Neuronal stem cell (in vitro differentiated cells): ENCODE data around the gene ATP5ME.

Experiments used
- DNase-seq: peaks from one replicate; pipeline ENCODE4 v3.0.0-alpha.2; 2013; ENCODE audit warnings: low spot score
- H2AFZ ChIP-seq: one replicate; pipeline ENCODE4 v1.6.1; 2013; ENCODE audit warnings: mild to moderate bottlenecking, low read length, inconsistent platforms
- H2AK5ac ChIP-seq: 2 replicates; pipeline ENCODE4 v1.6.1; 2013; ENCODE audit warnings: low read depth, mild to moderate bottlenecking, inconsistent platforms, low read length, moderate library complexity, mixed read lengths
- H2BK120ac ChIP-seq: 2 replicates; pipeline ENCODE4 v1.6.1; 2013; ENCODE audit warnings: low read depth, mild to moderate bottlenecking, inconsistent platforms, low read length, moderate library complexity, mixed read lengths
- H2BK12ac ChIP-seq: one replicate; pipeline ENCODE4 v1.6.1; 2013; ENCODE audit warnings: low read length, inconsistent platforms
- H2BK15ac ChIP-seq: 2 replicates; pipeline ENCODE4 v1.6.1; 2013; ENCODE audit warnings: mild to moderate bottlenecking, low read length, inconsistent platforms, mixed read lengths
- H2BK5ac ChIP-seq: one replicate; pipeline ENCODE4 v1.6.1; 2013; ENCODE audit warnings: inconsistent platforms, mild to moderate bottlenecking, low read length, moderate library complexity
- H3K14ac ChIP-seq: one replicate; pipeline ENCODE4 v1.6.1; 2013; ENCODE audit warnings: low read length, inconsistent platforms
- H3K18ac ChIP-seq: 2 replicates; pipeline ENCODE4 v1.6.1; 2013; ENCODE audit warnings: low read length, inconsistent platforms
- H3K23ac ChIP-seq: 2 replicates; pipeline ENCODE4 v1.6.1; 2013; ENCODE audit warnings: low read depth, mild to moderate bottlenecking, mixed read lengths, low read length, inconsistent platforms; ENCODE audit not compliant: poor library complexity
- H3K27ac ChIP-seq: replicated peaks from 3 replicates; pipeline ENCODE4 v1.5.1; 2013; ENCODE audit warnings: low read length, inconsistent platforms
- H3K27me3 ChIP-seq, 3 experiments: 2 replicates each; pipeline ENCODE4 v1.6.1; 2013; ENCODE audit warnings: low read length in 3 of 3, mild to moderate bottlenecking in 2 of 3, inconsistent platforms in 1 of 3, low read depth in 1 of 3, mixed read lengths in 1 of 3, moderate library complexity in 1 of 3; ENCODE audit not compliant: control insufficient read depth in 3 of 3, insufficient read depth in 3 of 3
- H3K36me3 ChIP-seq, 2 donors: replicated peaks in 1 of 2; 2 replicates each; pipeline ENCODE4 v1.6.1; 2013; ENCODE audit warnings: low read length in 2 of 2; ENCODE audit not compliant: control insufficient read depth in 2 of 2, insufficient read depth in 2 of 2
- H3K4ac ChIP-seq: 2 replicates; pipeline ENCODE4 v1.6.1; 2013; ENCODE audit warnings: inconsistent platforms, mild to moderate bottlenecking, low read length, moderate library complexity
- H3K4me1 ChIP-seq, 2 donors: 1 replicate in 1 of 2; 2 replicates in 1 of 2; pipeline ENCODE4 v1.6.1; 2013; ENCODE audit warnings: low read length in 2 of 2, low read depth in 1 of 2; ENCODE audit not compliant: control insufficient read depth in 2 of 2, insufficient read depth in 1 of 2
- H3K4me2 ChIP-seq: one replicate; pipeline ENCODE4 v1.6.1; 2013; ENCODE audit warnings: mild to moderate bottlenecking, low read length, inconsistent platforms; ENCODE audit not compliant: insufficient read depth, poor library complexity, severe bottlenecking
- H3K4me3 ChIP-seq, 2 donors: 2 replicates each; pipeline ENCODE4 v1.5.1; 2013; ENCODE audit warnings: low read length in 2 of 2, mild to moderate bottlenecking in 2 of 2, inconsistent platforms in 1 of 2, moderate library complexity in 1 of 2
- H3K79me1 ChIP-seq: one replicate; pipeline ENCODE4 v1.6.1; 2013; ENCODE audit warnings: low read depth, mild to moderate bottlenecking, inconsistent platforms, low read length, moderate library complexity
- H3K9ac ChIP-seq: one replicate; pipeline ENCODE4 v1.6.1; 2013; ENCODE audit warnings: mild to moderate bottlenecking, low read depth, low read length, inconsistent platforms; ENCODE audit not compliant: poor library complexity
- H3K9me3 ChIP-seq, 2 donors: replicated peaks in 1 of 2; 2 replicates each; pipeline versions ENCODE3 to v1.6.1; 2013; ENCODE audit warnings: low read length in 2 of 2, mild to moderate bottlenecking in 2 of 2, inconsistent platforms in 1 of 2, low read depth in 1 of 2, mixed read lengths in 1 of 2, moderate library complexity in 1 of 2; ENCODE audit not compliant: control insufficient read depth in 2 of 2, insufficient read depth in 1 of 2
- H4K8ac ChIP-seq: one replicate; pipeline ENCODE4 v1.6.1; 2013; ENCODE audit warnings: low read depth, mild to moderate bottlenecking, inconsistent platforms, low read length, moderate library complexity
- H4K91ac ChIP-seq: one replicate; pipeline ENCODE4 v1.6.1; 2013; ENCODE audit warnings: low read length, low read depth, mild to moderate bottlenecking, inconsistent platforms; ENCODE audit not compliant: poor library complexity
- WGBS, 2 donors: extraction: QIAGEN DNeasy Blood & Tissue Kit; methylation state at CpG; one replicate each; pipeline ENCODE4 v1.1.7; 2013; ENCODE audit warnings: missing lambda C conversion rate in 2 of 2, mixed read lengths in 1 of 2; ENCODE audit not compliant: insufficient read length in 2 of 2, insufficient replicate concordance in 1 of 2; ENCODE audit errors: extremely low coverage in 2 of 2; 5-methylcytosine and 5-hydroxymethylcytosine counted together

Gene ATP5ME

GRCh38 chr4:703336-704197, 29.5 kb upstream of the ATP5ME start:
- Histone ChIP-seq H3K4me1 (peaks cover 9 to 12% of the 10 kb centered on the region in 2 donors), H2AFZ (no peak overlapping the region), H3K27ac (no peak overlapping the region), H4K8ac (no peak overlapping the region), H3K18ac (no peak overlapping the region), H3K27me3 (peaks cover 0 to 2% (median 0%) of the 10 kb centered on the region in 3 experiments), H3K4me2 (no peak overlapping the region), H2BK15ac (no peak overlapping the region), H3K9me3 (peaks cover 0 to 9% of the 10 kb centered on the region in 2 donors), H2BK12ac (peak overlapping the region; percentile 10), H2BK5ac (peak overlapping the region; percentile 50), H3K4ac (no peak overlapping the region), H3K79me1 (peaks cover 9% of the 10 kb centered on the region), H3K14ac (peak overlapping the region; percentile 56), H3K4me3 (no peak overlapping the region), H4K91ac (no peak overlapping the region), H3K36me3 (peaks cover 2 to 6% of the 10 kb centered on the region in 2 donors), H2AK5ac (peak overlapping the region; percentile 82), H2BK120ac (no peak overlapping the region), H3K9ac (no peak overlapping the region), H3K23ac (peak overlapping the region; percentile 65)
- no peak for DNase-seq
- no CpG with 5 or more reads among the region's 10 CpGs for WGBS, 2 donors

- no peak overlapping the region for H2BK5ac ChIP-seq
- peaks cover 7 to 12% of the 10 kb centered on the region in 2 donors for H3K4me1 ChIP-seq
- H3K9ac ChIP-seq, result no peak overlapping the region
- no peak overlapping the region for H3K14ac ChIP-seq
- H3K4me2 ChIP-seq, result no peak overlapping the region
- WGBS, 2 donors, result no CpG with 5 or more reads among the region's 7 CpGs
- H2BK15ac ChIP-seq, result no peak overlapping the region
- peaks cover 0 to 2% of the 10 kb centered on the region in 2 donors for H3K9me3 ChIP-seq
- peak overlapping the region in 1 of 2 donors; percentile 16 for H3K4me3 ChIP-seq
- H3K79me1 ChIP-seq, result peaks cover 4% of the 10 kb centered on the region
- H2AFZ ChIP-seq, result peak overlapping the region; percentile 7
- no peak overlapping the region for H2AK5ac ChIP-seq
- no peak overlapping the region for H4K8ac ChIP-seq
- no peaks in the 10 kb centered on the region for H3K36me3 ChIP-seq
- no peak overlapping the region for H3K23ac ChIP-seq
- DNase-seq, result no peak
- peaks cover 0 to 2% (median 0%) of the 10 kb centered on the region in 3 experiments for H3K27me3 ChIP-seq
- H3K18ac ChIP-seq, result no peak overlapping the region
- H2BK120ac ChIP-seq, result no peak overlapping the region
- H2BK12ac ChIP-seq, result no peak overlapping the region
- no peak overlapping the region for H3K4ac ChIP-seq
- no peak overlapping the region for H3K27ac ChIP-seq
- no peak overlapping the region for H4K91ac ChIP-seq
These were observed 28.6 kb upstream of the ATP5ME start for GRCh38 chr4:702618-703048.

DNA sequence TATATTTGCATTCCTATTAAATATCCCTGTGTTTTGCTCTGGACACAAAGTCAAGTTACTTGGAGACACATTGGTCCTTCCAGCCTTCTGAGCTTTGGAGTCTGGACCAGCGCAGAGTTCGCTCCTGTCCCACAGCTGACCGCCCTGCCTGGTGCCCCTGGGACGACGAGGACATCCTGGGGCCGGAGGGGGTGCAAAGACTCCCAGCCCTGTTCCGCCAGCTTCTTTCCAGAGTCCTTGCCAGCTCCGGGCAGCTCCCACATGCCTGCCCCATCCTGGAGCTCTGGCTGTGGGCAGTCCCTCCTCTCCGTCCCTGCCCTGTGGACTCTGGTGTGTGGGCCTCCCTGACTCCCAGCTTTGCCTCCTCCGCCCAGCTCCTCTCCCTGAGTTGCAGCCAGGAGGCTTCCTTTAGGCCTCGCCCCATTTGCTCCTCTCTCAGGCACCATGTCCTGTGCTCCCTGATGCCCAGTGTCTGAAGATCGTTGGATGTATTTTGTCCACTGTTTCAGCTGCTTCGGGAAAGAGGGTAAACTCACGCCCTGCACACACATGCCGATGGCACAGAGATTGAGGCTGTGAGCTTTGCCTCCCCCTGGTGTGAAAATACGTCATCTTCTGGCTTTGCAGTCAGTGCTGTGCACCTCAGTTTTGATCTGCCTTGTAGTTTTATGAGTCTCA, 26.6 kb upstream of the ATP5ME start:
- no CpG with 5 or more reads among the region's 16 CpGs for WGBS, 2 donors

More for the DNA sequence above, 26.6 kb upstream of the ATP5ME start:
- no peak for DNase-seq
- H3K14ac ChIP-seq, result no peak overlapping the region
- H3K79me1 ChIP-seq, result no peaks in the 10 kb centered on the region
- no peak overlapping the region for H3K27ac ChIP-seq
- H3K36me3 ChIP-seq, result no peaks in the 10 kb centered on the region
- H2BK15ac ChIP-seq, result no peak overlapping the region
- peaks cover 0 to 2% of the 10 kb centered on the region in 2 donors for H3K9me3 ChIP-seq
- H3K4ac ChIP-seq, result no peak overlapping the region
- no peak overlapping the region for H3K23ac ChIP-seq
- peaks cover 3 to 6% of the 10 kb centered on the region in 2 donors for H3K4me1 ChIP-seq
- no peak overlapping the region for H3K18ac ChIP-seq
- H2BK12ac ChIP-seq, result no peak overlapping the region
- no peak overlapping the region for H3K4me3 ChIP-seq
- peak overlapping the region; percentile 17 for H2AK5ac ChIP-seq
- H4K8ac ChIP-seq, result no peak overlapping the region
- H3K27me3 ChIP-seq, result peaks cover 0 to 2% (median 0%) of the 10 kb centered on the region in 3 experiments
- no peak overlapping the region for H2BK120ac ChIP-seq
- no peak overlapping the region for H2AFZ ChIP-seq
- H3K4me2 ChIP-seq, result no peak overlapping the region
- no peak overlapping the region for H3K9ac ChIP-seq
- H2BK5ac ChIP-seq, result no peak overlapping the region
- no peak overlapping the region for H4K91ac ChIP-seq
